GM20000 (cell line): ENCODE measurements around the gene AP1G2.
"Not testable (repeated sequence)": the region's sequence is repeated elsewhere in the genome, so short reads cannot be mapped to it uniquely, and the experiment has no call there.

ENCODE experiments used
- DNase-seq: peaks from one replicate; pipeline ENCODE4 v3.0.0; 2012; ENCODE audit warnings: low spot score
- TF ChIP-seq, protein P1 (sequence below): IDR thresholded peaks from 2 replicates; pipeline ENCODE4 v1.5.1; 2012; ENCODE audit warnings: mild to moderate bottlenecking, control low read depth; ENCODE audit errors: extremely low read depth, missing control alignments

Gene AP1G2

DNA sequence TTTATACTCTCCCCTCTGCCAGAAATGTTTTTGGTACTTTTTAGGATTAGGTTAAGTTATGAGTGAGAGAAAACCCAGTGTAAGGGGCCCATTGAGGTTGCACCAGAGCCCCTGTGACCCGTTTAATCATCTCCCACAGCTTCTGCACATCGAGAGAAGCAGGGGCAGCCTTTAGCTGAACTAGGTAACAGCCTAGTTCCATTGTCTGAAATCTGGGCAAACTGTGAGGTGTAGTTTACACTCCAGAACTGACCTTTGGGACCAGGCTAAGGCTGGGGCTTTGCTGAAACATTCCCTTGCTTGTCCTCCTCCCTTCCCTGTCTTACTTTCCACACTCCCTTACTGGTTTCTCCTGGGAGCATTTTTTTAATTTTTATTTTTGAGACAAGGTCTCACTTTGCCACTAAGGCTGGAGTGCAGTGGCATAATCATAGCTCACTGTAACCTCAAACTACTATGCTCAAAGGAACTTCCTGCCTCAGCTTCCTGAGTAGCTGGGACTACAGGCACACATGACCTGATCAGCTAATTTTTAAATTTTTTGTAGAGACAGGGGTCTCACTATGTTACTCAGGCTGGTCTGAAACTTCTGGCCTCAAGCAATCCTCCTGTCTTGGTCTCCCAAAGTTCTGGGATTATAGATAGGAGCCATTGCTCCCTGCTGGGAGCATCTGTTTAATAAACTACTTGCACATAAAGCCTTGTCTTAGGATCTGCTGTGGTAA, 42.7 kb upstream of the AP1G2 start:
- TF ChIP-seq, protein P1, sequence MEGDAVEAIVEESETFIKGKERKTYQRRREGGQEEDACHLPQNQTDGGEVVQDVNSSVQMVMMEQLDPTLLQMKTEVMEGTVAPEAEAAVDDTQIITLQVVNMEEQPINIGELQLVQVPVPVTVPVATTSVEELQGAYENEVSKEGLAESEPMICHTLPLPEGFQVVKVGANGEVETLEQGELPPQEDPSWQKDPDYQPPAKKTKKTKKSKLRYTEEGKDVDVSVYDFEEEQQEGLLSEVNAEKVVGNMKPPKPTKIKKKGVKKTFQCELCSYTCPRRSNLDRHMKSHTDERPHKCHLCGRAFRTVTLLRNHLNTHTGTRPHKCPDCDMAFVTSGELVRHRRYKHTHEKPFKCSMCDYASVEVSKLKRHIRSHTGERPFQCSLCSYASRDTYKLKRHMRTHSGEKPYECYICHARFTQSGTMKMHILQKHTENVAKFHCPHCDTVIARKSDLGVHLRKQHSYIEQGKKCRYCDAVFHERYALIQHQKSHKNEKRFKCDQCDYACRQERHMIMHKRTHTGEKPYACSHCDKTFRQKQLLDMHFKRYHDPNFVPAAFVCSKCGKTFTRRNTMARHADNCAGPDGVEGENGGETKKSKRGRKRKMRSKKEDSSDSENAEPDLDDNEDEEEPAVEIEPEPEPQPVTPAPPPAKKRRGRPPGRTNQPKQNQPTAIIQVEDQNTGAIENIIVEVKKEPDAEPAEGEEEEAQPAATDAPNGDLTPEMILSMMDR, result no peak
- no peak for DNase-seq

DNA sequence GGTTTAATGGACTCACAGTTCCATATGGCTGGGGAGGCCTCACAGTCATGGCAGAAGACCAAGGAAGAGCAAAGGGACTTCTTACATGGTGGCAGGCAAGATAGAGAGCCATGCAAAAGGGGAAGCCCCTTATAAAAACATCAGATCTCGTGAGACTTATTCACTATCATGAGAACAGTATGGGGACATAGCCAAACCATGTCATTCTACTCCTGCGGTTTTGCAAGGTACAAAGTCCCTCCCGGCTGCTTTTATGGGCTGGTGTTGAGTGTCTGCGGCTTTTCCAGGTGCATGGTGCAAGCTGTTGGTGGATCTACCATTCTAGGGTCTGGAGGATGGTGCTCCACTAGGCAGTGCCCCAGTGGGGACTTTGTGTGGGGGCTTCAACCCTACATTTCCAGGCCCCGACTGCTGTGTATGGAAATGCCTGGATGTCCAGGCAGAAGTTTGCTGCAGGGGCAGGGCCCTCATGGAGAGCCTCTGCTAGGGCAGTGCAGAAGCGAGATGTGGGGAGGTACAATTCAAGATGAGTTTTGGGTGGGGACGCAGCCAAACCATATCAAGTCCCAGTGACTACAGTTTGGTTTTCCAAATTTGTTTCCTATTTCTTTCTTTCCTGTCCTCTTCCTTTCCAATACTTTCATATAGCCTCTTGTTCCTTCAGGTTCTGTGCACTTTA, 42.0 kb upstream of the AP1G2 start:
- not testable (repeated sequence) for DNase-seq

DNA sequence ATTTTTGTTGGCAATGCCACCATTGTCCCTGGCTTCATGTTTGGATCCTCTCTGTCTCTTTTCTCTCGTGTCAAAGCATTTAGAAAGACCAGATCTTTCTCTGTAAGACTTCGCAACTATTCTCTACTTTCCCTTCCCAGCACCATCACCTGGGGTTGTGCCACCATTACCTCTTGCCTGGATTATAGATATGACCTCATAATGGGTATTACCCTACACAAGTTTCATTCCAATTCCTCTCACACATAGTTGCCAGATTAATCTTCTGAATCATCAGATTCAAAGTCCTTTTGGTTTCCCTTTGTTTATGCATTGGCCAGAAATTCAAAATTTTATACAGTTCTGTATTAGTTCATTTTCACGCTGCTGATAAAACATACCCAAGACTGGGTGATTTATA, 41.4 kb upstream of the AP1G2 start:
- DNase-seq, result no peak
- TF ChIP-seq, protein P1, result no peak

DNA sequence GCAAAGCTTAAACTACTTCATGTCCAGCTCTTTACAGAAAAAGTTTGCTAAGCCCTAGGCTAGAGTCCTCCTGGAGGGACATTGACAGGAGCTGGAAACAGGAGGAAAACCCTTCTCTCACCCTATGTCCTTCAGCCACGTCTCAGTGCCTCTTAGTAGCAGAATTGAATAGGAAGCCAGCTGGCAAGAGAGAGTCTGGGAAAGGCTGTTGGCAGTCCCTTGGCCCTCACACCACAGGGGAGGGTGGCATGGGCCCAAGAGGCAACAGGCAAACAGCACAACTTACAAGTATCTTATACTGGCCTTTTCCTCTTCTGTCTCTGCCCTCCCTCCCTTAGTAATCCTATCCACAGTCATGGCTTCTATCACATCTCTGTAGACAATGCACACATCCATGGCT, 40.9 kb upstream of the AP1G2 start:
- TF ChIP-seq, protein P1, result no peak
- no peak for DNase-seq

DNA sequence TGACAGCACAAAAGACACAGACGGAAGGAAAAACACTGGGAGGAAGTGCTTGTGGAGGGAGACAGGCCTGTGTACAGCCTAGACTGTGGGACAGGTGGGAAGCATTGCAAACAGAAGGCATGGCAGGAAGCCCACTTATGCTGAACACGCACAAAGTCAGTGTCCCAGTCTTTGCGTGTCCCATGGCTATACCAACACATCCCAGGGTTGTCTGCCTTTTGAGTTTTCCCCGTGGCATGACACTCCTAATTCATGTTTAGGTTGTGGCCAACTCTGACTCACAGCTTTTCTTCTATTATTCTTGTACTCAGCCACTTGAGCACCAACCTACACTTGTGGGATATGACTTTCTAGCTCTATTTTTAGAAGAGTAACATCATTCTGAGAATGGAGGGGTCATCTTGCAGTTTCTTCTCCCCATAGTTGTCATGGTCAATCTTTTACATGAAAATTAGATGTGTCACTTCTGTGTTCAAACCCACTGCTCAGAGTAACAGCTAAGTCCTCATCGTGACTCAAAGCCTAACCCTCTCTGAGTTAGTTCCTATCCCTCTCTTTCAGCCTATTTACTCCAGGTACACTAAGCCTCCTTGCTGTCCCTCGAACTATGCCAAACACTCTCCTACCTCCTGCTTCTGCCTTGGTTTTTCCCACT, 38.5 kb upstream of the AP1G2 start:
- peak; percentile 71 for DNase-seq
- TF ChIP-seq, protein P1, result no peak

DNA sequence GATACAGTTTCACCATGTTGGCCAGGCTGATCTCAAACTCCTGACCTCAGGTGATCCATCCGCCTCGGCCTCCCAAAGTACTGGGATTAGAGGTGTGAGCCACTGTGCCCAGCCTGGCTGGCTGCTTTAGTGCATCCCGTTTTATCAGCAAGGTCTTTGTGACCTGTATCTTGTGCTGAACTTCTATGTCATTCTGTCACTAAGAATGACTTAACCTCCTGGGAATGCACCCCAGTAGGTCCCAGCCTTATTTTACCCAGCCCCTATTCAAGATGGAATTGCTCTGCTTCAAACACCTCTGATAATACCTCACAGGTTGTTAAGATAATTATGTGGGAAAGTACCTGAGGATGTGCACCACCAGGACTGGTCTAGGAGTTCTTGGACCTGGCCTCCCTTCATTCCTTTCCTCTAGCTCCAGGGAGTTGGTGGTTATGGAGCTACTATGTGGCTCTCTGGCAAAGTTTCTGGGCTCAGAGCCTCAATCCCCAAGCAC, 37.1 kb upstream of the AP1G2 start:
- TF ChIP-seq, protein P1, result no peak
- no peak for DNase-seq

DNA sequence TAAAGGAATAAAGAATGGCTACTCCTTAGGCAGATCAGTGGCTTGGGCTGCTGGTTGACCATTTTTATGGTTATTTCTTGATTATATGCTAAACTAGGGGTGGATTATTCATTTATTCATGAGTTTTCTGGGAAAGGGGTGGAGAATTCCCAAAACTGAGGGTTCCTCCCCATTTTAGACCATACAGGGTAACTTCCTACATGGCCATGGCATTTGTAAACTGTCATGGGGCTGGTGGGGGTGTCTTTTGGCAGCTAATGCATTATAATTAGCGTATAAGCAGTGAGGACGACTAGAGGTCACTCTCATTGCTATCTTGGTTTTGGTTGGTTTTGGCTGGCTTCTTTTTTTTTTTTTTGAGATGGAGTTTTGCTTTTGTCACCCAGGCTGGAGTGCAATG, 36.6 kb upstream of the AP1G2 start:
- TF ChIP-seq, protein P1, result no peak
- DNase-seq, result no peak

DNA sequence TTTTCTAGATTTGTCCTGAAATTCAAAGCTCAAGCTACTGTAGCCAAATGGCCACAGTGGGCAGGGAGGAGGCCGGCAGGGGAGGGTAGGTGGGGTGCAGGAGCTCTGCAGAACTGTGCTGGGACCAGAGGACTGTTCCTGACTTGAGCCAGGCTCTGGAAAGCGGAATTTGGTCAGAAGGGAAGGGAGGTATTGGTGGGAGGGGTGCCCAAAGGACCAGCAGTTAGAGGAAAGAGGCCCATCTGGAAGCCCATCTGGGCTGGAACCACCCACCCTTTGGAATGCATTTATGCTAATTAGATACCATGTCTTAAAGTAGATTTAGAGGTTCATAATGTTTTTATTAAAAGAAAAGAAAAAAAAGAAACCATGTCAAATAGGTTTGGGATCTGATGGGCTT, 35.5 kb upstream of the AP1G2 start:
- TF ChIP-seq, protein P1, result no peak
- no peak for DNase-seq
